Mucosa of rectum (tissue), 2 donors: ENCODE results near the gene PDE6D.
"Not testable (repeated sequence)": the region's sequence is repeated elsewhere in the genome, so short reads cannot be mapped to it uniquely, and the experiment has no call there.

Experiments used
- H3K27ac ChIP-seq, 2 donors: one replicate each; pipeline ENCODE4 v1.7.0; 2013; ENCODE audit warnings: inconsistent platforms in 2 of 2, low read depth in 2 of 2, low read length in 2 of 2
- H3K27me3 ChIP-seq, 2 donors: one replicate each; pipeline ENCODE4 v1.7.0; 2013; ENCODE audit warnings: low read length in 2 of 2; ENCODE audit not compliant: control insufficient read depth in 2 of 2, insufficient read depth in 2 of 2
- H3K36me3 ChIP-seq, 2 donors: one replicate each; pipeline ENCODE4 v1.7.0; 2013; ENCODE audit warnings: low read length in 2 of 2; ENCODE audit not compliant: control insufficient read depth in 2 of 2, insufficient read depth in 2 of 2
- H3K4me1 ChIP-seq, 2 donors: one replicate each; pipeline ENCODE4 v1.7.0; 2013; ENCODE audit warnings: low read length in 2 of 2, mild to moderate bottlenecking in 1 of 2; ENCODE audit not compliant: control insufficient read depth in 2 of 2, insufficient read depth in 2 of 2
- H3K4me3 ChIP-seq, 2 donors: one replicate each; pipeline ENCODE4 v1.7.0; 2013; ENCODE audit warnings: low read length in 2 of 2
- H3K9ac ChIP-seq, 2 donors: one replicate each; pipeline ENCODE4 v1.7.0; 2013; ENCODE audit warnings: low read length in 2 of 2, low read depth in 1 of 2, mild to moderate bottlenecking in 1 of 2
- H3K9me3 ChIP-seq, 2 donors: one replicate each; pipeline ENCODE4 v1.7.0; 2013; ENCODE audit warnings: low read length in 2 of 2; ENCODE audit not compliant: control insufficient read depth in 2 of 2
- donor health status: healthy.
- donor health status: Normal muscosa, but diverticular disease.

PDE6D gene

GRCh38 chr2:231769170-231770136 is 11.6 kb downstream of the PDE6D start:
- no peaks in the 10 kb centered on the region for H3K9me3 ChIP-seq
- no peaks in the 10 kb centered on the region for H3K36me3 ChIP-seq
- H3K27ac ChIP-seq: no peak overlapping the region
- H3K27me3 ChIP-seq: no peaks in the 10 kb centered on the region
- H3K4me1 ChIP-seq: no peaks in the 10 kb centered on the region
- no peak overlapping the region for H3K4me3 ChIP-seq
- H3K9ac ChIP-seq: no peak overlapping the region

- H3K9ac ChIP-seq: no peak overlapping the region
- no peak overlapping the region for H3K4me3 ChIP-seq
- H3K9me3 ChIP-seq: no peaks in the 10 kb centered on the region
- H3K4me1 ChIP-seq: no peaks in the 10 kb centered on the region
- H3K36me3 ChIP-seq: no peaks in the 10 kb centered on the region
- H3K27ac ChIP-seq: no peak overlapping the region
- H3K27me3 ChIP-seq: no peaks in the 10 kb centered on the region
Observed at GRCh38 chr2:231765496-231765929, 15.6 kb downstream of the PDE6D start.

- Histone ChIP-seq H3K9me3 (no peaks in the 10 kb centered on the region), H3K36me3 (no peaks in the 10 kb centered on the region), H3K4me3 (no peak overlapping the region), H3K27me3 (no peaks in the 10 kb centered on the region), H3K4me1 (no peaks in the 10 kb centered on the region), H3K9ac (no peak overlapping the region), H3K27ac (no peak overlapping the region)
Observed at GRCh38 chr2:231764760-231765159, 16.3 kb downstream of the PDE6D start.

GRCh38 chr2:231764124-231764523 is 17.0 kb downstream of the PDE6D start:
- Histone ChIP-seq H3K4me3 (no peak overlapping the region), H3K4me1 (no peaks in the 10 kb centered on the region), H3K36me3 (no peaks in the 10 kb centered on the region), H3K27me3 (no peaks in the 10 kb centered on the region), H3K27ac (no peak overlapping the region), H3K9me3 (no peaks in the 10 kb centered on the region), H3K9ac (no peak overlapping the region)

GRCh38 chr2:231761735-231762134 is 19.3 kb downstream of the PDE6D start:
- H3K4me1 ChIP-seq: no peaks in the 10 kb centered on the region
- no peaks in the 10 kb centered on the region for H3K9me3 ChIP-seq
- no peak overlapping the region for H3K9ac ChIP-seq
- H3K4me3 ChIP-seq: no peak overlapping the region
- no peaks in the 10 kb centered on the region for H3K27me3 ChIP-seq
- no peak overlapping the region for H3K27ac ChIP-seq
- no peaks in the 10 kb centered on the region for H3K36me3 ChIP-seq

GRCh38 chr2:231752061-231752460 is 29.0 kb downstream of the PDE6D start:
- no peak overlapping the region for H3K27ac ChIP-seq

GRCh38 chr2:231751042-231751815 is 29.9 kb downstream of the PDE6D start:
- H3K36me3 ChIP-seq: no peaks in the 10 kb centered on the region
- no peaks in the 10 kb centered on the region for H3K27me3 ChIP-seq
- no peak overlapping the region for H3K4me3 ChIP-seq
- H3K9me3 ChIP-seq: no peaks in the 10 kb centered on the region
- H3K4me1 ChIP-seq: no peaks in the 10 kb centered on the region
- no peak overlapping the region for H3K27ac ChIP-seq
- H3K9ac ChIP-seq: no peak overlapping the region

More at GRCh38 chr2:231752061-231752460, 29.0 kb downstream of the PDE6D start:
- Histone ChIP-seq H3K36me3 (no peaks in the 10 kb centered on the region), H3K27me3 (no peaks in the 10 kb centered on the region), H3K4me3 (no peak overlapping the region), H3K9me3 (no peaks in the 10 kb centered on the region), H3K9ac (no peak overlapping the region), H3K4me1 (no peaks in the 10 kb centered on the region)

- H3K36me3 ChIP-seq, H3K27me3 ChIP-seq, H3K9ac ChIP-seq, H3K4me1 ChIP-seq, H3K4me3 ChIP-seq, H3K27ac ChIP-seq, H3K9me3 ChIP-seq: not testable (repeated sequence)
Observed at GRCh38 chr2:231749016-231749415, 32.1 kb downstream of the PDE6D start.

- H3K9me3 ChIP-seq, H3K9ac ChIP-seq, H3K36me3 ChIP-seq, H3K4me3 ChIP-seq, H3K4me1 ChIP-seq, H3K27ac ChIP-seq, H3K27me3 ChIP-seq: not testable (repeated sequence)
Observed at GRCh38 chr2:231748153-231748896, 32.8 kb downstream of the PDE6D start.
